Measurements from ENCODE around the gene EIF2AK2.

EIF2AK2 gene

DNA sequence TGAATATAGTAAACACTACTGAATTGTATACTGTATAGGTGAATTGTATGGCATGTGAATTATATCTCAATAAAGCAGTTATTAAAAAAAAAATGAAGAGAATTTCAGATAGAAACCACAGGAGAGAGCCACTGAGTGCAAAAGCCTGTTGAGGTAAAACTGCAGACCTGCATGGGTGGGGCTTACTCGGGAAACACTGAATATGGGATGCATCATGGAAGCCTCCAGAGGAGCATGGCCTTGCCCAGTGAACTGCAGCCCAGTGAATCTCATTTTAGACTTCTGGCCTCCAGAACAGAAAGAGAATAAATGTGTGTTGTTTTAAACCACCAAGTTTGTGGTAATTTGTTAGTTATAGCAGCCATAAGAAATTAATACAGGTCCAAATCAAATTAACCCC lies 56.7 kb downstream of the EIF2AK2 start:
- DNase-seq: no peak
- Histone ChIP-seq H3K4me3 (ENCODE audit: low read depth, low read length) (no peak overlapping the region), H3K36me3 (peaks cover 10% of the 10 kb centered on the region), H3K9me3 (no peaks in the 10 kb centered on the region), H3K4me1 (no peaks in the 10 kb centered on the region), H3K27me3 (no peaks in the 10 kb centered on the region)
- TF ChIP-seq, protein P1, sequence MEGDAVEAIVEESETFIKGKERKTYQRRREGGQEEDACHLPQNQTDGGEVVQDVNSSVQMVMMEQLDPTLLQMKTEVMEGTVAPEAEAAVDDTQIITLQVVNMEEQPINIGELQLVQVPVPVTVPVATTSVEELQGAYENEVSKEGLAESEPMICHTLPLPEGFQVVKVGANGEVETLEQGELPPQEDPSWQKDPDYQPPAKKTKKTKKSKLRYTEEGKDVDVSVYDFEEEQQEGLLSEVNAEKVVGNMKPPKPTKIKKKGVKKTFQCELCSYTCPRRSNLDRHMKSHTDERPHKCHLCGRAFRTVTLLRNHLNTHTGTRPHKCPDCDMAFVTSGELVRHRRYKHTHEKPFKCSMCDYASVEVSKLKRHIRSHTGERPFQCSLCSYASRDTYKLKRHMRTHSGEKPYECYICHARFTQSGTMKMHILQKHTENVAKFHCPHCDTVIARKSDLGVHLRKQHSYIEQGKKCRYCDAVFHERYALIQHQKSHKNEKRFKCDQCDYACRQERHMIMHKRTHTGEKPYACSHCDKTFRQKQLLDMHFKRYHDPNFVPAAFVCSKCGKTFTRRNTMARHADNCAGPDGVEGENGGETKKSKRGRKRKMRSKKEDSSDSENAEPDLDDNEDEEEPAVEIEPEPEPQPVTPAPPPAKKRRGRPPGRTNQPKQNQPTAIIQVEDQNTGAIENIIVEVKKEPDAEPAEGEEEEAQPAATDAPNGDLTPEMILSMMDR (IDR thresholded peaks at IDR 0.05; ENCODE audit: low read depth, low read length): no peak

DNA sequence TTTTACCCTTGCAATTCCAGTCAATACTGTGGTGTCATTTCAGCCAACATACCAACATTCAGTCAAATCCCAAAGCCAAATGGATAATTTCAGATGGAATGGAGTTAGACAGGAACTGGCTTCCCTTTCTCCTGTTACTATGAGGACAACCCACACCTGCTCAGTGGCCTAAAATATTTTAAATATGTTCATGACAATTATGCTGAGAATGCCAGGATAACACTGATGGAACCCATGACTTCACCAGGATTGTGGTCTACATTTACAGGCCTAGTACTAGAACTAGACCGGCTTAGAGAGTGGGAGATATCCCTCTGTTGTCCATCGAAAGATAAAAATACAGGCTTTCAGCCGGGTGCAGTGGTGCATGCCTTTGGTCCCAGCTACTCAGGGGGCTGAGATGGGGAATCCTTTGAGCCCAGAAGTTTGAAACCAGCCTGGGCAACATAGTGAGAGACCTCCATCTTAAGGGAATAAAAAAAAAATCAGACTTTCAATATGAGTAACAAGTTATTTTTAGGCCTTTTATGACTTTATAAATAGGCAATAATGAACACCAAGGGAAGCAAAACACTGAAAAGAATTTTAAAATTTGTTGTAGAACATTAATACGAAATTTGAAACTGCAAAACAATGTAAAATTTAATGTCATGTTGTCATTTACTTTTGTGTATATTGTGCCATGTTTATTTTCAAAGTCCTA lies 58.2 kb downstream of the EIF2AK2 start:
- H3K36me3 ChIP-seq: peaks cover 25% of the 10 kb centered on the region
- TF ChIP-seq, protein P1 (IDR thresholded peaks at IDR 0.05; ENCODE audit: low read depth, low read length): no peak

DNA sequence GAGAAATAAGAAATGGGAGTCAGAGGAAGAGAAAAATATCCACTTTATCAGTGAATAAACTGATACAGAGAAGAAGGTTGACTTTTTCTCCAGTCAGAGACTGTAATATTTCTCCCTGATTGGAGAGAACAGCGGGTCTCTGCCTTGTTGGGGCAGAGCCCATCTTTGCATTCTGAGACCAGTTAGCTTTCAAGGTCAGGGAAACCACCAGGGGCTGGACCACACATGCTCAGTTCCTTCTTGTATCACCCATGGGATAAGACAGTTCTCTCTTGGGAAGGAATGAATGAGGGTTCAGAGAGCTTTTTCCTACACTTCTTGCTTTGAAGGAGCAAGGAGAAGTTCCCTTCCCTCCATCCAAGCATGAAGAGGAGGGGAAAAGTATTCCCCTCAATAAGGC lies 60.2 kb downstream of the EIF2AK2 start:
- TF ChIP-seq, protein P1 (IDR thresholded peaks at IDR 0.05; ENCODE audit: low read depth, low read length): no peak
- Histone ChIP-seq H3K4me1 (no peaks in the 10 kb centered on the region), H3K27me3 (no peaks in the 10 kb centered on the region), H3K4me3 (ENCODE audit: low read depth, low read length) (no peak overlapping the region), H3K9me3 (no peaks in the 10 kb centered on the region; the same call in 1 of the 2 replicates), H3K36me3 (peaks cover 37% of the 10 kb centered on the region)
- no peak for DNase-seq

More for the DNA sequence above, 58.2 kb downstream of the EIF2AK2 start:
- Histone ChIP-seq H3K9me3 (no peaks in the 10 kb centered on the region; the same call in 1 of the 2 replicates), H3K4me1 (no peaks in the 10 kb centered on the region), H3K4me3 (ENCODE audit: low read depth, low read length) (no peak overlapping the region), H3K27me3 (no peaks in the 10 kb centered on the region)
- no peak for DNase-seq

DNA sequence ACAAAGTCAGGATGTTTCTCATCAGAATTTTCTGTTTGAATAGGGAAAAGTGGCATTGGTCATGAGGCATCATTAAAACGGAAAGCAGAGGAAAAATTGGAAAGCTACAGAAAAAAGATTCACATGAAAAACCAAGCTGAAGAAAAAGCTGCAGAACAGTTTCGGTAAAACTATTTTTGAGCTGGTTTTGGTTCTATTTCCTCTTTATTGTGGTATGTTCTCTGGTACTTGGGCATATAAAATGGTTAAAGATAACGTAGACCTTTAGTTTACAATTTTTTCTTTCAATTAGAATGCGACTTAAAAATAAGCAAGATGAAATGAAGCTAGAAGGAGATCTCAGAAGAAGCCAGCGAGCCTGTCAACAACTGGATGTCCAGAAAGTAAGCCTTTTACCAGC lies 64.9 kb downstream of the EIF2AK2 start:
- Histone ChIP-seq H3K36me3 (peaks cover 39% of the 10 kb centered on the region), H3K4me3 (ENCODE audit: low read depth, low read length) (no peak overlapping the region), H3K27me3 (no peaks in the 10 kb centered on the region), H3K4me1 (no peaks in the 10 kb centered on the region), H3K9me3 (no peaks in the 10 kb centered on the region; the same call in 1 of the 2 replicates)
- no peak for DNase-seq
- TF ChIP-seq, protein P1 (IDR thresholded peaks at IDR 0.05; ENCODE audit: low read depth, low read length): no peak

DNA sequence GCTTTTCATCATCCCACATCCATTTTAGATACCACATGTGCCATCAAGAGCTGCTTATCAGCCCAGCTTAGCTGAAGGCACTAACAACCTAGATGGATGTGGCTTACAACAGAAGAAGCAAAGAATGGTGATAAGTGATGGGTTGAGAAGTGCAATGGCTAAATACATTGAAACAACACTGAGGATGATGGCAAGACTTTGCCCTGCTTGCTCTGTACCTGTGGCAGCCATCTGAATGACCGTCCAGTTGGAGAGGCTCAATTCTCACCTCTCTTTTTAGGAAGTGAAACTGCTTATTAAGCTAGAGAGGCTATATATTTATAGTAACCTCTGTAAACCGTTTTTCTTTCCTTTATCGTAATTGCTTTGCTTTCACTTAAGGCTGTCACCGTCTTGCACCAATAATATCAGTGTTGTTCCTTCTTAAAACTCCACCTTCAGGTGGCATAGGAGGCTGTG lies 66.7 kb downstream of the EIF2AK2 start:
- H3K4me1 ChIP-seq: no peaks in the 10 kb centered on the region; the same call in 1 of the 2 replicates
- no peaks in the 10 kb centered on the region; the same call in 1 of the 2 replicates for H3K9me3 ChIP-seq
- peaks cover 36% of the 10 kb centered on the region for H3K36me3 ChIP-seq
- TF ChIP-seq, protein P1 (IDR thresholded peaks at IDR 0.05; ENCODE audit: low read depth, low read length): no peak
- no peaks in the 10 kb centered on the region for H3K27me3 ChIP-seq
- no peak for DNase-seq
- H3K4me3 ChIP-seq (ENCODE audit: low read depth, low read length): no peak overlapping the region

DNA sequence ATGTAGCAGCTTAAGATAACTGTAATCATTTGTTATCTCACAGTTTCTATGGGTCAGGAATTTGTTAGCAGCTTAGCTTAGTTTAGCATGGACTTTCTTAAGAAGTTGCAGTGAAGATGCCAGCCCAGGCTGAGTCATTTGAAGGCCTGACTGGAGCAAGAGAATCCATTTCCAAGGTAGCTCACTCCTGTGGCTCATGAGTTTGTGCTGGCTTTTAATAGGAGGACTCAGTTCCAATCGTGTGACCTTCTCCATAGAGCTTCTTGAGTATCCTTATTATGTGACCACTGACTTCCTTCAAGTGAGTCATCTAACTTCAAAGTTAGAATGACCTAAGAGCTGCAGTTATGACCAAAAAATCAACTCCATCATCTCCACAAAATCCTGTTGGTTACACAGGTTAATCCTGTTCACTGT lies 71.0 kb downstream of the EIF2AK2 start:
- Histone ChIP-seq H3K4me3 (ENCODE audit: low read depth, low read length) (no peak overlapping the region), H3K36me3 (peaks cover 9% of the 10 kb centered on the region), H3K9me3 (no peaks in the 10 kb centered on the region), H3K27me3 (no peaks in the 10 kb centered on the region), H3K4me1 (no peaks in the 10 kb centered on the region; the same call in 1 of the 2 replicates)
- TF ChIP-seq, protein P1 (IDR thresholded peaks at IDR 0.05; ENCODE audit: low read depth, low read length): no peak
- no peak for DNase-seq
